Parathyroid adenoma (tissue), 2 donors: ENCODE data around the gene GRAMD2A.

ENCODE experiments used
- H2AFZ ChIP-seq: fragments of 300-600 bp; sonication (generic); one replicate; pipeline ENCODE4 v1.7.0; 2017; ENCODE audit warnings: antibody characterized with exemption, mild to moderate bottlenecking
- H3K27ac ChIP-seq: fragments of 300-600 bp; sonication (generic); one replicate; pipeline ENCODE4 v1.7.0; 2017
- H3K27me3 ChIP-seq: fragments of 300-600 bp; sonication (generic); one replicate; pipeline ENCODE4 v1.7.0; 2017; ENCODE audit warnings: low read length; ENCODE audit not compliant: control insufficient read depth, insufficient read depth
- H3K36me3 ChIP-seq: fragments of 300-600 bp; sonication (generic); one replicate; pipeline ENCODE4 v1.7.0; 2017; ENCODE audit warnings: low read length; ENCODE audit not compliant: control insufficient read depth, insufficient read depth
- H3K4me1 ChIP-seq: fragments of 300-600 bp; sonication (generic); one replicate; pipeline ENCODE4 v1.7.0; 2017; ENCODE audit warnings: control low read depth
- H3K4me2 ChIP-seq: fragments of 300-600 bp; sonication (generic); one replicate; pipeline ENCODE4 v1.7.0; 2017; ENCODE audit warnings: low read length
- H3K4me3 ChIP-seq: fragments of 300-600 bp; sonication (generic); one replicate; pipeline ENCODE4 v1.7.0; 2017; ENCODE audit warnings: low read depth, low read length
- H3K79me2 ChIP-seq: fragments of 300-600 bp; sonication (generic); one replicate; pipeline ENCODE4 v1.7.0; 2017; ENCODE audit warnings: control low read depth
- H3K9ac ChIP-seq: fragments of 300-600 bp; sonication (generic); one replicate; pipeline ENCODE4 v1.7.0; 2017; ENCODE audit warnings: mild to moderate bottlenecking
- H3K9me3 ChIP-seq: fragments of 300-600 bp; sonication (generic); one replicate; pipeline ENCODE4 v1.7.0; 2017; ENCODE audit warnings: low read length; ENCODE audit not compliant: control insufficient read depth
- TF ChIP-seq, protein P1 (sequence below): fragments of 300-600 bp; sonication (generic); IDR thresholded peaks from one replicate; pipeline ENCODE4 v1.7.0; 2017; ENCODE audit warnings: antibody characterized with exemption, mild to moderate bottlenecking
- donor health status: primary hyperparathyroidism.

Gene GRAMD2A

DNA sequence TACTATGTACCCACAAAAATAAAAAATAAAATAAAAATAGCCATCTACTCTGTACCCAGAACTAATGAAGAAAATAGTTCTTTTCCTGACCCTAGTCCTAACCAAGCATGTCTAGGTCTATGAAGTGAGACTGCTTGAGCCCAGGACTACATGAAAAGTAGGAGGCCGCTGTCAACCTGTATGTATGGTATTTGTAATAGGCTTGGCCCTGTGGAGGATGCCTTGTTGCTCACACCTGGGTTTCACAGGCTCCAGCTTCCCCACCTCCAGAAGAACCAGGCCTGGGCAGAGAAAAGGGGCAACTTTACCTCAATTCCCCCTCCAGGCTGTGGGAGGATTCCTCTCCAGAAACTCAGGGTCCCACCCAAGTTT is 40.3 kb upstream of the GRAMD2A start:
- Histone ChIP-seq H3K9ac (no peak overlapping the region), H2AFZ (no peak overlapping the region), H3K4me3 (no peak overlapping the region), H3K27ac (no peak overlapping the region), H3K4me2 (no peak overlapping the region), H3K27me3 (no peaks in the 10 kb centered on the region), H3K36me3 (no peaks in the 10 kb centered on the region), H3K4me1 (no peaks in the 10 kb centered on the region), H3K79me2 (no peaks in the 10 kb centered on the region), H3K9me3 (no peaks in the 10 kb centered on the region)
- TF ChIP-seq, protein P1, sequence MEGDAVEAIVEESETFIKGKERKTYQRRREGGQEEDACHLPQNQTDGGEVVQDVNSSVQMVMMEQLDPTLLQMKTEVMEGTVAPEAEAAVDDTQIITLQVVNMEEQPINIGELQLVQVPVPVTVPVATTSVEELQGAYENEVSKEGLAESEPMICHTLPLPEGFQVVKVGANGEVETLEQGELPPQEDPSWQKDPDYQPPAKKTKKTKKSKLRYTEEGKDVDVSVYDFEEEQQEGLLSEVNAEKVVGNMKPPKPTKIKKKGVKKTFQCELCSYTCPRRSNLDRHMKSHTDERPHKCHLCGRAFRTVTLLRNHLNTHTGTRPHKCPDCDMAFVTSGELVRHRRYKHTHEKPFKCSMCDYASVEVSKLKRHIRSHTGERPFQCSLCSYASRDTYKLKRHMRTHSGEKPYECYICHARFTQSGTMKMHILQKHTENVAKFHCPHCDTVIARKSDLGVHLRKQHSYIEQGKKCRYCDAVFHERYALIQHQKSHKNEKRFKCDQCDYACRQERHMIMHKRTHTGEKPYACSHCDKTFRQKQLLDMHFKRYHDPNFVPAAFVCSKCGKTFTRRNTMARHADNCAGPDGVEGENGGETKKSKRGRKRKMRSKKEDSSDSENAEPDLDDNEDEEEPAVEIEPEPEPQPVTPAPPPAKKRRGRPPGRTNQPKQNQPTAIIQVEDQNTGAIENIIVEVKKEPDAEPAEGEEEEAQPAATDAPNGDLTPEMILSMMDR = no peak

DNA sequence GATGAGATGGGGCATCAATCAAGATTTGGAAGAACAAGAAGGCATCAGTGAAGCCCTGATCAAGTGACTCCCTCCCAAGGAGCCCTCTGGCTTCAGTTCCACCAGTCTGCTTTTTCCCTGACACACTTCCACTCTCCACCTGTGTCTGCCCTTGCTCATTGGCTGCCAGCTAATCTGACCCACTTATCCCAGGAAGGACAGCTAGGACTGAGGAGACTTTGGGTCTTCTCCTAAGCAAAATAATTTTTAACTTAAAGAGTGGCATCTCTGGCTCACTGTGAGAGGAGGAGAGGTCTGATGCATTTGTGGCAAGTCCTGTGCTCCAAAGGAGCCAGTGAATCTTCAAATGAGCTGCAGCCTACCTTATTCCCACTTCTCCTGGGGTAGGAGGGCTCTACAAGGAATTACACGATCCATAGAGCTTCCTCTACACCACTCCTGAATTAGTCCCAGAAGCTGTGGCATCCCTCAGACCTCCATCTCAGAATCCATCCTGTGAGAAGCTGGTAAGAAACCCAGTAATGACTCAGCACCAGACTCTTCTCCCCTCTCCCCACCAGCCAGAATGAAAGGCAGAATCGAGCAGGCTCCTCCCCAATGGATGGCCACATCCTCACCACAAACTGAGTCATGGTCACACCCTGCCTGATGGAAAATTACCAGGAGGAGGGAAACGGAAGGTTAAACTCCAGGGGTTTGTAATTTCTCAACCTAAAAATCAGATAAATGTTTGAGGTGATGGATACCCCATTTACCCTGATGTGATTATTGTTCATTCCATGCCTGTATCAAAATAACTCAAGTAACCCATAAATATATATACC is 39.7 kb upstream of the GRAMD2A start:
- TF ChIP-seq, protein P1 = no peak
- H3K27ac ChIP-seq = no peak overlapping the region
- H3K36me3 ChIP-seq = no peaks in the 10 kb centered on the region
- H2AFZ ChIP-seq = no peak overlapping the region
- H3K4me3 ChIP-seq = no peak overlapping the region
- no peaks in the 10 kb centered on the region for H3K9me3 ChIP-seq
- H3K27me3 ChIP-seq = no peaks in the 10 kb centered on the region
- H3K79me2 ChIP-seq = no peaks in the 10 kb centered on the region
- no peak overlapping the region for H3K4me2 ChIP-seq
- H3K4me1 ChIP-seq = peaks cover 1% of the 10 kb centered on the region
- H3K9ac ChIP-seq = no peak overlapping the region

DNA sequence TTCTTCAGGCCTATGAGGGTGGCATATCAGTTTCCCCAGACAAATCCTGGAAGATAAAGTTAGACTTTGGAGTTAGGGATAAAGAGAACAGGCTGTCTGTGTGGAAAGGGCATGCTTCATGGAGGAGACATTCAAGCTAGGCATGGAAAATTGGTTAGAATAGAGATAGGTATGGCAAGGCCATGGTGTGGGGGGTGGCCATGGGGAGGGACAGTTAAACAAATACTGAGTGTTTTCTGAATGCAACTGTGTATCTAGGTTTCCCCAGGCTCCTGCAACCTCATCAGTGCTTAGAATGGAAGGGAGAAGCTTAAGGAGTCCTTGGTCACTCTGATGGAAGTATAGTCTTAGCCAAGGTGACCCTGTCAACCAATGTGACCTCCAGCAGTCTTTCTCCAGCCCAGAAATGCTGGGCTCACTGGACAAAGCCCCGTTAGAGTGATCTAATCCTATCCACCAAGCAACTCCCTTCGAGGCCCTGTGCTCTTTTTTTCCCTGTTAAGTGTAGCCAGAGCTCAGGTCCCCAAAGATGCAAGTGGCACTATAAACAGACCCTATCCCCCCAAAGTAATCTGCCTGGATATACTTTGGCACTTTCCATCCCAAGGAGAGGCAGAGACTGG is 38.9 kb upstream of the GRAMD2A start:
- no peak overlapping the region for H3K27ac ChIP-seq
- no peaks in the 10 kb centered on the region for H3K27me3 ChIP-seq
- peaks cover 3% of the 10 kb centered on the region for H3K4me1 ChIP-seq
- H3K36me3 ChIP-seq = no peaks in the 10 kb centered on the region
- H3K4me2 ChIP-seq = no peak overlapping the region
- H3K4me3 ChIP-seq = no peak overlapping the region
- TF ChIP-seq, protein P1 = no peak
- H3K79me2 ChIP-seq = no peaks in the 10 kb centered on the region
- no peaks in the 10 kb centered on the region for H3K9me3 ChIP-seq
- H2AFZ ChIP-seq = no peak overlapping the region
- H3K9ac ChIP-seq = no peak overlapping the region

DNA sequence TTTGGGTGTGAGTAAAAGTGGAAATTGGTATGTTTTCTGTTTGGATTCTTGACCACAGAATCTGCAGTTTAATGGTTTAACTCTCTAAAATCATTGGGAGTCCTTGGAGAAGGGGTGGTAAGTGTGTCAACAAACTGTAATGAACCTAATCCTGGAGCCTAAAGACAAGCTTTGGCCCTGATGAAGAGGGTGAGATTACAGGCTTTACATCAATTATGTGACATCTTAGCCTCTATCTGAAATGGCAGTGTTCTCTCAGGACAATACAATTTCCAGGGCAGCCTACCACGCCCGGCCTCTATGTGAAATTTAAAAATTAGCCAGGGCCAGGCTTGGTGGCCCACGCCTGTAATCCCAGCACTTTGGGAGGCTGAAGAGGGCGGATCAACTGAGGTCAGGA is 37.7 kb upstream of the GRAMD2A start:
- Histone ChIP-seq H3K4me1 (peaks cover 3% of the 10 kb centered on the region), H3K27me3 (no peaks in the 10 kb centered on the region), H3K4me2 (no peak overlapping the region), H3K9ac (no peak overlapping the region), H3K27ac (no peak overlapping the region), H2AFZ (no peak overlapping the region), H3K79me2 (no peaks in the 10 kb centered on the region), H3K9me3 (no peaks in the 10 kb centered on the region), H3K4me3 (no peak overlapping the region), H3K36me3 (no peaks in the 10 kb centered on the region)
- TF ChIP-seq, protein P1 = no peak

DNA sequence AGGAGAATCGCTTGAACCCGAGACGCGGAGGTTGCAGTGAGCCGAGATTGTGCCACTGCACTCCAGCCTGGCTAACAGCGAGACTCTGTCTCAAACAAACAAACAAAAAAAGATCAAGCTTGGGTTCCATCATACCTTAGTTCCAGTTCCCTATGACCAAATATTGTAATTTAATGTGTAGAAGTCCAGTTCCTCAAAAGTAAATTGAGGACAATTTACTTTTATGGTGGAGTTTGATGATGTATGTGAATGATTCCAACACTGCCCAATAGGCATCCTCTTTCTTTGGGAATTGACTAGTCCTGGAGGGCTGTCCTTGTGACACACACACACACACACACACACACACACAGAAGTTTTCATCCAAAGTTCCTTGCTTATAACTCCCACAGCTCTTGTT is 36.2 kb upstream of the GRAMD2A start:
- no peak overlapping the region for H2AFZ ChIP-seq
- no peak overlapping the region for H3K4me3 ChIP-seq
- no peak overlapping the region for H3K4me2 ChIP-seq
- H3K36me3 ChIP-seq = no peaks in the 10 kb centered on the region
- TF ChIP-seq, protein P1 = no peak
- peaks cover 7% of the 10 kb centered on the region for H3K4me1 ChIP-seq
- no peak overlapping the region for H3K9ac ChIP-seq
- no peaks in the 10 kb centered on the region for H3K9me3 ChIP-seq
- H3K79me2 ChIP-seq = peaks cover 1% of the 10 kb centered on the region
- H3K27me3 ChIP-seq = no peaks in the 10 kb centered on the region
- no peak overlapping the region for H3K27ac ChIP-seq
